GM19035 (cell line): Measurements from ENCODE around the gene RAB35.
"Not testable (repeated sequence)": the region's sequence is repeated elsewhere in the genome, so short reads cannot be mapped to it uniquely, and the experiment has no call there.

Source experiments
- ATAC-seq: cut with Tn5 transposase; IDR thresholded peaks from one replicate; pipeline ENCODE4 v1.9.1; 2021; ENCODE audit not compliant: unreplicated experiment

Gene RAB35

GRCh38 chr12:120064054-120064940, 52.3 kb downstream of the RAB35 start:
- no peak for ATAC-seq

GRCh38 chr12:120062976-120063579, 53.5 kb downstream of the RAB35 start:
- ATAC-seq, result no peak

GRCh38 chr12:120061575-120062214, 54.9 kb downstream of the RAB35 start:
- no peak for ATAC-seq

- ATAC-seq, result no peak
Observed at GRCh38 chr12:120060717-120061116, 55.8 kb downstream of the RAB35 start.

- no peak for ATAC-seq
Observed at GRCh38 chr12:120060196-120060595, 56.4 kb downstream of the RAB35 start.

GRCh38 chr12:120056739-120057138, 59.8 kb downstream of the RAB35 start:
- no peak for ATAC-seq

GRCh38 chr12:120055231-120056000, 61.1 kb downstream of the RAB35 start:
- ATAC-seq, result no peak

GRCh38 chr12:120054293-120054692, 62.3 kb downstream of the RAB35 start:
- ATAC-seq, result no peak

- no peak for ATAC-seq
Observed at GRCh38 chr12:120051535-120051934, 65.0 kb downstream of the RAB35 start.

GRCh38 chr12:120049426-120049825, 67.1 kb downstream of the RAB35 start:
- ATAC-seq, result no peak

- ATAC-seq, result no peak
Observed at GRCh38 chr12:120048263-120048662, 68.3 kb downstream of the RAB35 start.

- no peak for ATAC-seq
Observed at GRCh38 chr12:120047072-120047471, 69.5 kb downstream of the RAB35 start.

GRCh38 chr12:120045367-120045766, 71.2 kb downstream of the RAB35 start:
- ATAC-seq, result not testable (repeated sequence)
